NCI-H146 (cell line): ENCODE measurements around the gene GLI3.

Source experiments
- DNase-seq: peaks from one replicate; lab custom pipeline; 2025; lab: John Stamatoyannopoulos, UW

Gene GLI3

GRCh38 chr7:42081671-42082070 is 155.3 kb downstream of the GLI3 start:
- DNase-seq, result no peak

GRCh38 chr7:42080841-42081586 is 156.0 kb downstream of the GLI3 start:
- DNase-seq, result no peak

DNA sequence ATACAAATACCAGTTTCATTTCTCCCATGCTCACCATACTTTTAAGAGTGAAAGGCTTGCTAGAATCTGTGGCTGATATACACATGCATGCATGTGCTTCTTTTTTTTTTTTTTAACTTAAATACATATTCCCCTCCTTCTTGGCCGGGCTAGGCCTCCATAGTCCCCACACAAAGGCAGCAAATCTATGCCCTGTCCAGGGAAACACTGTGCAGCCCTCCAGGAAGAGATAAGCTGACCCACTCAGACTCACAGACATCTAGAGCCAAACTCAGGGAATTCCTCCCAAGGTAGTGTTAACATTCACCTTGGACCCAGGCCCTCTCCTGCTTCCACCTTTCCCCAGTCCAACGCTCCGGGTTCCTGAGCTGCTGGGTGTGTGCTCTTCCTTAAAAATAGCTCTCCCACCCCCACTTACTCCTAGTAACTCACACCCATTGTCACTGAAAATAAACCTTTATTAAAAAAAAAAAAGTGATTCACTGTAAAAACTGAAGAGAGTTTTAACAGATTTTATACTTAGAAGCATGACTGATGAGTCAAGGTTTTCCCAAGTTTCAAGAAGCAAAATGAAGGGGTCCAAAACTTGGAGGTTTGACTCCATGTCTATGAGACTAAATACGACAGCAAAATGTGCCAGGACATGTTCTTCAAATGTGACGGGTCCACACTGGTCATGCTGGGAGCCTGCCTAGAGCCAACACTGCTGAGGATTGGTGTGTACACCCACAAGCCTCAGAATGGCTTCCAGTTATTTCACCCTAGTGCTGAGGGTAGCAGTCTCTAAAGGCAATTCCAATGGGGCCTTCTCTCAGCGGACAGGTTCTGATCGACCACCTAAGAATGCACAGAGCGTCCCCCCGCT is 159.5 kb downstream of the GLI3 start:
- DNase-seq, result no peak

- DNase-seq, result no peak
Measured at GRCh38 chr7:42076870-42077269, 160.1 kb downstream of the GLI3 start.

DNA sequence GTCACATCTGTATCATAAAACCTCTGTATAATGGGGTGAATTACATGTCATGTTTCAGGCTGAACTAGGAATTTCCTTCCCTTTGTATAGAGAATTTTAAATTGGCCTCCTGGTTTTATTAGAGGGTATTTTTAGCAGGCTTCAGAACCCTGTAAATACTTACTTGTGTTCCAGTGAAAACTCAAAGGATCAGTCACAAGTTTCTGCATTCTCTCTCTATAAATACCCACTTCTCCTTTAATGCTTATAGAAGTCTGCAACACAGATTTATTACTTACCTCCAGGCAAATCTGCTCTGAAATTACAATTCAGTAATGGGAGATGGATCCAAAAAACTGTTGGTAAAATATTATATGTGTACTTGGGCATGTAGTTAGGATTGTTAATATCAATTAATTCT is 161.6 kb downstream of the GLI3 start:
- no peak for DNase-seq

DNA sequence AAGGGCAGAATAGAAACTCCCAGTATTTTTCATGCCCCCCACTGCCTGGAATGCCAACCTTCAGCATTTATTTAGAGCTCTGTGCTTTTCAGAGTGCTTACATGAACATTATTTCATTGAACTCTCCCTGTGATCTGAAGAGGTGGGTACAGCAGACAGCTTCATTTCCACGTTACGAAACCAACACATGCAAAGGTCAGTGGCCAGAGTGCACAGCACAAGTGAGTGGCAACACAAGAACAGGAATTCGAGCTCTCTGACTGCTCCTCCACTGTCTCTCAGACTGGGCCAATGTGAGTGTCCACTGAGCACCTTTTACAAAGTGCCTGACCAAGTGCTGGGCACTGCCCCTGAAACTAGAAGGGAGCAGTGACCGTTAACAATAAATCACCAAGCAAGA is 162.9 kb downstream of the GLI3 start:
- DNase-seq, result no peak

DNA sequence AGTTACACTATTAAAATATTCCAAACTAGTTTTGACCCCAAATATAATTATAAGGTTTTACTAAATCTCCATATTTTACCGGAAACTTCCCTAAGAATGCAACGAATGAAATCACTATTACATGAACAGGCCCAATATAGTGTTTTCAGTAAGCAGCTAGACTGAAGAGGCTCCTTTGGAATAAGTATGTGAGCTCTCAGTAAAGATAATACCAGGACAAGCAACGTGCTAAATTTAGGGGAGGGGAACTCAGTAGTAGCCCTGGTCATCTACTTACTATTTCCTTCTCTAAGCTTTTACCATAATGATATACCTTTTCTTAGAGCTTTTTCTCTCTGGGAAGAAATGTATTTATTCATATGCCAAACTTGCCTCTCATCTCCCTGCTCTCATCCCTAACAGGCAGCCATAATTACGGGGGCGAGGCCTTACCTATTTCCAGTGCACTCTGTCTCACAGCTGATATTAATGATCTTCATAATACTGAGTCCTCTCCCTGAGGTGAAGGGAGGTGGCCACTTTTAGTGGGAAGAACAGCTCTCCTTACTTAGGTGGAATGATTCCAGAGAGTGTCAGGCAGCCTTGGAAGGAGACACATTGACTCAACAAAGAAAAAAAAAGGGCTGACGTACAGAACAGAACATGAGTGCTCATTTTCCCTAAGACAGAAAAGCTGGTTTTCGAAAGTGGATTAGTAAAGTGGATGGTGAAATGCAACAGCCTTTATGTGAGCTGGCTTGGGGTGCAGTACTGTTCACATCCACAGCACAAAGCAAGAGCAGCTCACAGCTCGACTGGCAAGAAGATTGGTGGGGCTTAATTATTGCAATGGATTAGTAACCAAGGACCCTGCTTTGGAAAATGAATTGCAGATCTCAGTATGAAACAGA is 165.4 kb downstream of the GLI3 start:
- DNase-seq, result no peak

DNA sequence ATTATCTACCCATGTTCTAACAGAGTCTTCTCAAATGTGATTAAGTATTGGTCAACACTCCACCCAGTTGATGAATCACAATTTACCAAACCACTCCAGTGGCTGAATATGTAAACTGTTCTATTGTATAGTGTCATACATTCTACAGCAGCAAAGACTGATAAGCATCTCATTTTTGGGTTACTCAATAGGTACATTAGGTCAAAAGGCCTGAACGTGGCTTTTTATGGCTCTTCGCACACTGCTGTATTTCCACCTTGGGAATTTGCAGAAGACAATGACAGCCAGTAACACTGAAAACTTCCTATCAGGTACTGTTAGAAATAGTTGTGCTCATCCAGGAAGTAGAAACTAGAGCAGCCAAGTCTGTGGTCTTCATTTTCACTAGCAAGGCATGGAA is 166.9 kb downstream of the GLI3 start:
- DNase-seq, result no peak

GRCh38 chr7:42069590-42069989 is 167.4 kb downstream of the GLI3 start:
- no peak for DNase-seq

GRCh38 chr7:42068554-42069280 is 168.3 kb downstream of the GLI3 start:
- no peak for DNase-seq

DNA sequence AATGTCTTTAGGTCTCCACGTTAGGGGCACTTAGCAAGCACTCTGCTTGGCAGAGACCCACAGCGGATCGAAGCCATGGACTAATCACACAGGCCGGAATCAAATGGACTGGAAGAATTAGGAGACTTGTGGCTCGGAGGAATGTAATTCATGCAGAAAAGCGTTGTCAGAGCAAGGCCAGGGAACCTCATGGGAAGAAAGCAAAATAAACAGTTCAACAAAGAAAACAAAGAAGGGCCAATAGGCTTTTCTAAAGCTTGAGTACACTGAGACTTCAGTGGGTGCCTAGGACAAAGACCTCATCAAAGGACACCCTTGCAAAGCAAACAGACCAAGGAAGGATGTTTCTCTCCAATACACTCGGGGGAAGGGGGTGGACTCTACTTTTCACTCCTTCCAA is 171.1 kb downstream of the GLI3 start:
- DNase-seq, result no peak

DNA sequence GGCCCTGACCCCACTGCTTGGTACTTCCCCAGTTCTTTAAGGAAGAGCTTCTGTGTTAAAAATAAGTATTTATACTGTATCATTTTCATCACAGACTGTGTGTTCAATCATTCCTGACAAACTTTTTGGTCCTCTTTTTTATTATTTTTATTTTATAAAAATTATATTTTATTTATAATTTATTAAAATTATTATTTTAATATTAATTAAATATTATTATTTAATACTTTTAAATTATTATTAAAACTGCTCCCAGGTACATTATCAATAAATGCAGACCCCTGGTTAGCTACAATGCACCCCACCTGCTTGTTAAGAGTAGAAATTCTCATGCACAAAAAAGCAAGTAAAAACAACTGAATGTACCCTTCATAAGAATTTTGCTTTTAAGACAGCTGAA is 172.0 kb downstream of the GLI3 start:
- DNase-seq, result no peak

DNA sequence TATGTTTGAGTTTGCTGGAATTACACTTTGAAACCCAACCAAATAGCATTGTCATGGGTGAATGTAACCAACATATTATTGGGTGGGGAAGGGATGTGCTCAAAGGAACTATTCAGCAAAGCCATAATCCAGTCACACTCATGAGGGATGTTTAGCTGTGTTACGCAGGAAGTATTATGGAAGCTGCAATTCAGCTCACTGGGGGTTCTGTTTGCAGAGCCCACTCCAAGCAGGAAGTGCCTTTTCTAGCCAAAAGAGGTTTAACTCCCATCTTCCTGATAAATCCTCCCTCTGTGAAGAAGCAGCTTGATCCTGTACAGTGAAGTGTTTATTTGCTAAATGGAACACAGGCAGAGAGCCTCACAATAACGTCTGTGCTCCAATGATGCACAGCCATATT is 172.5 kb downstream of the GLI3 start:
- no peak for DNase-seq

DNA sequence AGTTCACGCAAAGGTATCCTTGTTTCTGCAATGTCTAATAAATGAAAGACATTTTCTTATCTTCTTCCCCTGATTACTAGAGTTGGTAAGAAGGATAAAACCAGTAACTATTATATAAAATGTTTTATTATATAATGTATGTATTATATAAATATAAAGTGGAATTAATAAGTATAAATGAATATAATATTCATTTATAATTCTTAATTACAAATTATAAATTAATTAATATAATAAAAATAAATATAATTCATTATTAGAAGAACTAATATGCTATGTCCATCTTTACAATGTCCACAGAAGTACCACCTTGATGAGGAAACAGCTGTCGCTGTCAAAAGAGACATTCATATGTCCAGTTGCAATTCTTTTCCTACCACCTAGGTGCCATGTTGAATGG is 177.7 kb downstream of the GLI3 start:
- no peak for DNase-seq

DNA sequence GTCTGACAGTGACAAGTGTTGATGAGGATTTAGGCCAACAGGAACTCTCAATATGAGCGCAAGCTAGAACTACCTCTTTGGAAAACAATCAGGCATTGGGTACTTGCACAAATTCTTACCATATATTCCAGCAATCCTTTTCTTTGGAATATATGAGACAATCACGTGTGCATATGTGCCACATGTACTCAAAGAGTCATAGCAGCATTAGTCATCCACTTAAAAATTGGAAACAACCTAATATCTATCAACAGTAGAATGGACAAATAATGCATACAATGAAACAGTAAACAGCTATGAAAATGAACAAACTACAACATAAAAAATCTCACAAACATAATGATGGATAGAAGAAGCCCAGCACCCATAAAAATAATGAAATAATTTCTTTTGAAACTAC is 179.7 kb downstream of the GLI3 start:
- DNase-seq, result no peak

GRCh38 chr7:42055171-42055570 is 181.8 kb downstream of the GLI3 start:
- no peak for DNase-seq

DNA sequence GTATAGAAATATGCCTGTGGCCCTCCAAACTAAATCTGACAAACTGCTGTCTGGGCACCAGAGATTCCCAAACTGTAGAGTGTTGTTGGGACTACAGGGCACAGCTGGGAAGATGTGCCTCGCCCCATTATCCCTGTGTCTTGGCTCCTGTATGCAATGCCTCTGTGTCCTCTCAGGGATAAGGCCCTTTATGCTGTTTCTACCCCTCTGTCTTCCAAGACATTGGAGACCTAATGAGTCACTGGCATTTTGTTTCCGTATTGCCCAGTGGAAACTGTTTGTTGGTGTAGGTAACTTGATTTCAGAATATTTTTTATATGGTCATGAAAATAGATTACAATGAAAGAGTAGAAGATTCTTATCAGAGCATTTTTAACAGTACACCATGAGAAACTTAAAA is 183.2 kb downstream of the GLI3 start:
- DNase-seq, result no peak

- no peak for DNase-seq
Measured at GRCh38 chr7:42049761-42050160, 187.2 kb downstream of the GLI3 start.

DNA sequence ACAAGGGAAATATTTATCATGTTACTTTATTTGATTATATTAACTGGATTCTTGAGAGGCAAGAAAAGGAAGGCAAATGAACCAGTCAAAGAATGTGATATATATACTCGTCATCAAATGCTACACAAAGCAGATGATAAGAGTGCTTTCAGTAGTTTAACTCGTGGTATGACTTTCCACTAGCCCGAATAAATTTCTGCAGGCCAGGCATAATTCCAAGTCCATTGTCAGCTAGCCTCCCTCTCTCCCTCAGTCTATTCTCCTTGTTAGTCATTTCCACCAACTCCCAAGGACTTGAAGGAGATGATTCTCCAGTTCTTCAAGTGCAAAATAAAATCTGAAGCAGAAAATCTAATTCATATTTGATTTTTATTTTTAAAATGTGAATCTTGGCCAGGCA is 190.5 kb downstream of the GLI3 start:
- DNase-seq, result no peak

DNA sequence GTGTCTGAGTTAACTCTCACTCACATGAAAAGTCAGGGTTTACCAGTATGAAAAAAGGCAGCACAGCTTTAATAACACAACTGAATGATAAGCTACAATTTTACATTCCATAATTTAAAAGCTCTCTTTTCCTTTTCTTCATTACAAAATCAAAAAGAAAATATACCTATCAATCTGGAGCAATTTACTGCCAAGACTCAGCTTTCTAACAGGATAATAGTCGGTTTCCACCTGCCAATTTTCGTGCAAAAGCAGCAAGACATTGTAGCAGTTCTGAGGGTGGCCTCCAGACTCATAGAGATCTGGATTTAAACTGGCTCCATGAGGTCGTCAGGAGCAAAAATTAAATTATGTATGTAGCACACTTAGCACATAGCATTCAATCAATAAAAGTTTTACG is 191.0 kb downstream of the GLI3 start:
- DNase-seq, result no peak

DNA sequence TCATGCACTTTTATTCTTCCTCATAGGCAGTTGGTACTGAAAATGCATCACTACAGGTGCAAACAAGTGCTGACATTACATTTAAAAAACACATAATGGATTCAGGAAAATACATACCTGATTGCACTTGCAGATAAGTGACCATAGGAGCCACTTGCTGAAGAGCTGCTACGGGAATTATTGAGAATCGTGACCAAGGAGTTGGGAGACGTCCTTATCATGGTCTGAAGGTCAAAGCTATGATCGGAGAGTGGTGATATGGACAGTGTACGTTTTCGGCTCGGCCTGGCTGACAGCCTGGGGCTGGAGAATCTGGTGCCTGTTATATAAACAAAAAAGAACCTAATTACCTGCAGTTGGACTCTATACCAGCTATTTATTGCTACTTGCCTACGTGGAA is 197.1 kb downstream of the GLI3 start:
- DNase-seq, result no peak

DNA sequence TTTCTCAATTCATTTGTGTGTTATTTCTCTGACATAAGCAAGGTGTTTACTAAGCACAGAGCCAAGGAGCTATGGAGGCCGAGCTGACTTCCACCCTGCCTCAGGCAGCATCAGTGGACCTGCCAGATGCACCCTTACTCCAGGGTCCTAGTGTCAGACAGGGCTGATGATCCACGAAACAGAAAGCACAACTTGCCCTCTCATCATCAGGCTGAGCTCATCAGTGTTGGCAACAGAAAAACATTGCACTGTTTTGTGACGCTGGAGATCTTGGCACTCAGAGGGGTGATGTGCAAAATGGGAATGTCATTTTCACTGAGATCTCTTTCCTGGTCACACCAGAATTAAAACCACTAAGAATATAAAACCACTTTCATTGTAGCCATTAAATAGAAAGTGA is 201.8 kb downstream of the GLI3 start:
- no peak for DNase-seq
